IMR-90 (cell line): ENCODE measurements around the gene OR2H2. TPM values are rescaled to one million over a fixed set of nuclear protein-coding genes. Genes with fewer than 3 reads are reported as not detected.

Experiments used
- ATAC-seq: fragments of 200-7000 bp; cut with Tn5 transposase; 2 replicates; pipeline ENCODE4 v1.9.1; 2020; ENCODE audit warnings: low read depth, mild to moderate bottlenecking, moderate library complexity
- BruUV-seq: library from RNA; stranded (reverse); fragments of 400-500 nt; replicated peaks from 2 replicates; lab custom pipeline; 2021; lab: Mats Ljungman, UMichigan
- CTCF ChIA-PET: fragments of 300-600 bp; formaldehyde crosslinking; extraction: SDS; loops from one replicate; lab custom pipeline; 2021; ENCODE audit warnings: antibody characterized with exemption; lab: Yijun Ruan, JAX
- POLR2A ChIA-PET: fragments of 300-600 bp; sonication (Branson Sonifier 250); formaldehyde crosslinking; loops from one replicate; lab custom pipeline; 2022; ENCODE audit warnings: antibody characterized with exemption; ENCODE audit not compliant: unreplicated experiment; lab: Charles Lee
- DNase-seq: peaks from one replicate; pipeline ENCODE4 v3.0.0; 2013
- H2AFZ ChIP-seq: replicated peaks from 2 replicates; pipeline ENCODE3; 2013; ENCODE audit warnings: low read length, mild to moderate bottlenecking; ENCODE audit not compliant: poor library complexity
- H2AK5ac ChIP-seq: 2 replicates; pipeline ENCODE4 v1.6.1; 2013; ENCODE audit warnings: low read depth, low read length, inconsistent platforms
- H2AK9ac ChIP-seq: replicated peaks from 2 replicates; pipeline ENCODE3; 2013; ENCODE audit warnings: mild to moderate bottlenecking, low read depth, low read length, moderate library complexity; ENCODE audit not compliant: poor library complexity
- H2BK120ac ChIP-seq: 2 replicates; pipeline ENCODE4 v1.6.1; 2013; ENCODE audit warnings: low read depth, low read length, inconsistent platforms
- H2BK15ac ChIP-seq: 3 replicates; pipeline ENCODE4 v1.6.1; 2013; ENCODE audit warnings: low read depth, low read length, inconsistent platforms
- H2BK20ac ChIP-seq: 2 replicates; pipeline ENCODE4 v1.6.1; 2013; ENCODE audit warnings: low read depth, mild to moderate bottlenecking, inconsistent platforms, low read length, moderate library complexity
- H2BK5ac ChIP-seq: 2 replicates; pipeline ENCODE4 v1.6.1; 2013; ENCODE audit warnings: mild to moderate bottlenecking, low read depth, low read length, inconsistent platforms; ENCODE audit not compliant: poor library complexity, severe bottlenecking
- H3K14ac ChIP-seq: replicated peaks from 2 replicates; pipeline ENCODE4 v1.6.1; 2013; ENCODE audit warnings: low read depth, low read length, inconsistent platforms
- H3K18ac ChIP-seq: 2 replicates; pipeline ENCODE4 v1.6.1; 2013; ENCODE audit warnings: low read depth, low read length, control low read depth
- H3K23ac ChIP-seq: 2 replicates; pipeline ENCODE4 v1.6.1; 2013; ENCODE audit warnings: low read depth, low read length, inconsistent platforms
- H3K27ac ChIP-seq: 2 replicates; pipeline ENCODE4 v1.5.1; 2013; ENCODE audit warnings: mild to moderate bottlenecking, control low read depth, low read length; ENCODE audit not compliant: insufficient read depth
- H3K27me3 ChIP-seq: 2 replicates; pipeline ENCODE4 v1.6.1; 2013; ENCODE audit warnings: low read length; ENCODE audit not compliant: control insufficient read depth, insufficient read depth
- H3K36me3 ChIP-seq: 2 replicates; pipeline ENCODE4 v1.6.1; 2013; ENCODE audit warnings: low read length, mixed read lengths; ENCODE audit not compliant: control insufficient read depth, insufficient read depth
- H3K4ac ChIP-seq: 2 replicates; pipeline ENCODE4 v1.6.1; 2013; ENCODE audit warnings: low read depth, low read length, inconsistent platforms
- H3K4me1 ChIP-seq: 2 replicates; pipeline ENCODE4 v1.6.1; 2013; ENCODE audit warnings: low read length, mixed read lengths; ENCODE audit not compliant: control insufficient read depth, insufficient read depth
- H3K4me2 ChIP-seq: 2 replicates; pipeline ENCODE4 v1.6.1; 2013; ENCODE audit warnings: low read depth, mild to moderate bottlenecking, control low read depth, low read length, moderate library complexity
- H3K4me3 ChIP-seq: 2 replicates; pipeline ENCODE4 v1.5.1; 2013; ENCODE audit warnings: low read depth, mild to moderate bottlenecking, control low read depth, low read length, moderate library complexity; ENCODE audit not compliant: insufficient read depth
- H3K56ac ChIP-seq: 2 replicates; pipeline ENCODE4 v1.6.1; 2013; ENCODE audit warnings: low read length, inconsistent platforms; ENCODE audit not compliant: insufficient read depth; ENCODE audit errors: extremely low read depth
- H3K79me1 ChIP-seq, 2 experiments: 2 replicates each; pipeline ENCODE4 v1.6.1; 2013; ENCODE audit warnings: low read length in 2 of 2, inconsistent platforms in 1 of 2, low read depth in 1 of 2
- H3K9ac ChIP-seq: 2 replicates; pipeline ENCODE4 v1.6.1; 2013; ENCODE audit warnings: low read depth, low read length, control low read depth
- H3K9me1 ChIP-seq: 2 replicates; pipeline ENCODE4 v1.6.1; 2013; ENCODE audit warnings: low read length, inconsistent platforms; ENCODE audit not compliant: insufficient read depth
- H3K9me3 ChIP-seq: 2 replicates; pipeline ENCODE4 v1.6.1; 2013; ENCODE audit warnings: low read length; ENCODE audit not compliant: control insufficient read depth, insufficient read depth
- H4K20me1 ChIP-seq: 2 replicates; pipeline ENCODE4 v1.6.1; 2013; ENCODE audit warnings: low read length, inconsistent platforms; ENCODE audit not compliant: insufficient read depth
- H4K5ac ChIP-seq: 2 replicates; pipeline ENCODE4 v1.6.1; 2013; ENCODE audit warnings: mild to moderate bottlenecking, low read depth, low read length, control low read depth
- H4K8ac ChIP-seq, 2 experiments: 2 replicates each; pipeline ENCODE4 v1.6.1; 2013; ENCODE audit warnings: low read depth in 2 of 2, low read length in 2 of 2, control low read depth in 1 of 2, inconsistent platforms in 1 of 2
- H4K91ac ChIP-seq: 2 replicates; pipeline ENCODE4 v1.6.1; 2013; ENCODE audit warnings: low read depth, low read length, inconsistent platforms; ENCODE audit not compliant: insufficient read depth
- SMC3 ChIP-seq: fragments of 150-350 bp; IDR thresholded peaks from 2 replicates; pipeline ENCODE4 v1.6.1; 2016; ENCODE audit warnings: low read depth, mild to moderate bottlenecking, antibody characterized with exemption, low read length, moderate library complexity
- WGBS, 2 experiments: methylation state at CpG; one replicate each; pipeline versions ENCODE4 v1.1.5 to v1.1.7; 2013; ENCODE audit warnings: missing lambda C conversion rate in 2 of 2; ENCODE audit not compliant: insufficient read length in 1 of 2; ENCODE audit errors: extremely low coverage in 2 of 2; 5-methylcytosine and 5-hydroxymethylcytosine counted together
- dilution Hi-C: fragments of 300-500 bp; cut with HindIII; formaldehyde crosslinking; loops from one replicate; pipeline ENCODE4 v1.14.3; 2018; ENCODE audit warnings: low sequenced_read_pairs; ENCODE audit not compliant: unreplicated experiment
- in situ Hi-C: fragments of 300-500 bp; cut with MboI; formaldehyde crosslinking; loops from 3 replicates; pipeline ENCODE4 v1.14.3; 2019; ENCODE audit warnings: low sequenced_read_pairs, inconsistent platforms, mixed read lengths
- intact Hi-C: fragments of 100-400 bp; cut with micrococcal nuclease; formaldehyde crosslinking; loops from 2 replicates; pipeline ENCODE4 v1.10.0; 2022
- polyA plus RNA-seq, 3 experiments: library from polyadenylated mRNA; depleted of rRNA; stranded (reverse); fragments of >200 nt; gene quantifications; 2 replicates each; pipeline ENCODE4 v1.2.3, GENCODE V29; 2012; ENCODE audit warnings: low replicate concordance in 1 of 3
- total RNA-seq: library from RNA; depleted of rRNA; stranded (reverse); fragments of >200 nt; gene quantifications from 2 replicates; pipeline ENCODE4 v1.2.3, GENCODE V29; 2012

The OR2H2 gene
- total and polyA plus RNA-seq, 2 of the 4 experiments (the other 2 are of a cell fraction) = not detected

DNA sequence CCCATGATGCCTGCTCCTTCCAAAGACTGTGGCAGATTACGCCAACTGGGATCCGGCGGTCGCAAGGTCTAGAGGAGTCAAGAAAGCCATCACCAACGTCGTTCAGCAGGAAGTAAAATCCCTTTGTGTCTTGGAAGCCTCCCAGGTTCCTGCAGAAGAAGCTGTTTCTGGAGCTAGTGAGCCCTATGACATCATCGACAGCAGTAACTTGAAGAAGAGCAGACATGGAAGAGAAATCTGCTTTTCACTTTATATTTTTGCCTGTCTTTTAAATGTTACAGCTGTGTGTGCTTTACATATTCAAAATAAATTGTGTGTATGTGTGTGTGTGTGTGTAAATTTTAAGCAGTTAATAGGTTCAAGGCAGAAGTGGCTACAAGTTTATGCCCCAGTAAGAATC lies 7.4 kb upstream of the OR2H2 start:
- no CpG with 5 or more reads among the region's 7 CpGs for WGBS, 2 experiments
- Histone ChIP-seq H2AFZ (no peak overlapping the region), H3K79me1 (no peaks in the 10 kb centered on the region), H3K9me3 (no peaks in the 10 kb centered on the region), H3K9ac (no peak overlapping the region), H3K36me3 (no peaks in the 10 kb centered on the region), H2BK20ac (no peak overlapping the region), H4K8ac (no peak overlapping the region), H3K18ac (no peak overlapping the region), H2AK5ac (no peak overlapping the region), H4K20me1 (no peaks in the 10 kb centered on the region), H3K4me3 (no peak overlapping the region), H2AK9ac (no peak overlapping the region), H3K56ac (no peak overlapping the region), H3K4ac (no peak overlapping the region), H4K91ac (no peak overlapping the region), H3K27me3 (no peaks in the 10 kb centered on the region), H3K23ac (no peak overlapping the region), H3K4me2 (no peak overlapping the region), H4K5ac (no peak overlapping the region), H3K27ac (no peak overlapping the region), H3K4me1 (no peaks in the 10 kb centered on the region), H3K14ac (no peak overlapping the region), H2BK120ac (no peak overlapping the region), H2BK5ac (no peak overlapping the region), H2BK15ac (no peak overlapping the region), H3K9me1 (no peaks in the 10 kb centered on the region)
- DNase-seq = peak; percentile 10
- TF ChIP-seq SMC3 = no peak
- ChIA-PET CTCF (no interaction called here), POLR2A (no interaction called here)
- dilution Hi-C loops = no loop called here
- intact Hi-C loops = no loop called here
- in situ Hi-C loops = no loop called here
- ATAC-seq = no peak
- no TSS peak for BruUV-seq
